GM23338 (cell line): ENCODE data around the gene RBM38. TPM values are rescaled to one million over a fixed set of nuclear protein-coding genes. Genes with fewer than 3 reads are reported as not detected.

Experiments used
- ATAC-seq: fragments of 200-7000 bp; cut with Tn5 transposase; 3 replicates; pipeline ENCODE4 v1.9.1; 2020
- DNase-seq: peaks from one replicate; pipeline ENCODE4 v3.0.0-alpha.2; 2015; ENCODE audit warnings: low spot score
- H2AFZ ChIP-seq: fragments of 200-600 bp; sonication (generic); 2 replicates; pipeline ENCODE4 v1.8.0; 2016; ENCODE audit warnings: antibody characterized with exemption, mild to moderate bottlenecking, moderate library complexity
- H3F3A ChIP-seq: fragments of 200-600 bp; sonication (generic); replicated peaks from 2 replicates; pipeline ENCODE4 v1.8.0; 2017; ENCODE audit warnings: antibody characterized with exemption, mixed run types, low read depth
- H3K27ac ChIP-seq: fragments of 200-600 bp; sonication (generic); 2 replicates; pipeline ENCODE4 v1.6.1; 2016; ENCODE audit warnings: low read depth
- H3K27me3 ChIP-seq: fragments of 200-600 bp; sonication (generic); 2 replicates; pipeline ENCODE4 v1.8.0; 2016; ENCODE audit warnings: mild to moderate bottlenecking, mixed run types, moderate library complexity; ENCODE audit not compliant: insufficient read depth
- H3K36me3 ChIP-seq: fragments of 200-600 bp; sonication (generic); 2 replicates; pipeline ENCODE4 v1.8.0; 2016; ENCODE audit warnings: mild to moderate bottlenecking; ENCODE audit not compliant: insufficient read depth
- H3K4me1 ChIP-seq: fragments of 200-600 bp; sonication (generic); 2 replicates; pipeline ENCODE4 v1.8.0; 2016; ENCODE audit warnings: mild to moderate bottlenecking, moderate library complexity; ENCODE audit not compliant: insufficient read depth
- H3K4me2 ChIP-seq: fragments of 200-600 bp; sonication (generic); 2 replicates; pipeline ENCODE4 v1.7.1; 2017; ENCODE audit warnings: mixed run types
- H3K4me3 ChIP-seq: fragments of 200-600 bp; sonication (generic); 2 replicates; pipeline ENCODE4 v1.6.1; 2016; ENCODE audit warnings: mixed run types
- H3K79me2 ChIP-seq: fragments of 200-600 bp; sonication (generic); replicated peaks from 2 replicates; pipeline ENCODE4 v1.8.0; 2017; ENCODE audit warnings: mild to moderate bottlenecking; ENCODE audit not compliant: insufficient read depth
- H3K9me2 ChIP-seq: fragments of 200-600 bp; sonication (generic); 2 replicates; pipeline ENCODE4 v1.8.0; 2017; ENCODE audit not compliant: insufficient read depth
- H4K20me1 ChIP-seq: fragments of 200-600 bp; sonication (generic); replicated peaks from 2 replicates; pipeline ENCODE4 v1.8.0; 2017; ENCODE audit warnings: mild to moderate bottlenecking; ENCODE audit not compliant: insufficient read depth
- H3K27ac Mint-ChIP-seq: 2 replicates; pipeline ENCODE4 v1.8.0; 2020; ENCODE audit warnings: inconsistent platforms, mild to moderate bottlenecking, moderate library complexity, mixed read lengths
- H3K27me3 Mint-ChIP-seq: 3 replicates; pipeline ENCODE4 v1.8.0; 2022; ENCODE audit warnings: low read depth, mild to moderate bottlenecking, moderate library complexity, mixed read lengths, inconsistent platforms; ENCODE audit not compliant: insufficient read depth, poor library complexity
- H3K36me3 Mint-ChIP-seq: 3 replicates; pipeline ENCODE4 v1.8.0; 2021; ENCODE audit warnings: low read depth, mild to moderate bottlenecking, inconsistent platforms, moderate library complexity, mixed read lengths
- H3K4me1 Mint-ChIP-seq: 3 replicates; pipeline ENCODE4 v1.8.0; 2020; ENCODE audit warnings: mild to moderate bottlenecking, inconsistent platforms, mixed read lengths
- H3K4me3 Mint-ChIP-seq: 3 replicates; pipeline ENCODE4 v1.8.0; 2021; ENCODE audit warnings: moderate library complexity, mild to moderate bottlenecking, inconsistent platforms, mixed read lengths
- H3K9me3 Mint-ChIP-seq: 3 replicates; pipeline ENCODE4 v1.8.0; 2020; ENCODE audit warnings: moderate library complexity, mild to moderate bottlenecking, inconsistent platforms, mixed read lengths
- CREB1 ChIP-seq: fragments of 250-450 bp; sonication (Bioruptor Pico); IDR thresholded peaks from 2 replicates; pipeline ENCODE4 v1.5.0; 2020; ENCODE audit warnings: low read depth, mild to moderate bottlenecking, moderate library complexity
- ETS1 ChIP-seq: IDR thresholded peaks from 2 replicates; pipeline ENCODE4 v1.6.1; 2016; ENCODE audit warnings: antibody characterized with exemption
- EZH2 ChIP-seq: fragments of 200-600 bp; sonication (generic); IDR thresholded peaks from one replicate; pipeline ENCODE4 v1.8.0; 2017; ENCODE audit warnings: antibody characterized with exemption, mild to moderate bottlenecking, low read depth; ENCODE audit not compliant: unreplicated experiment
- EZH2phosphoT487 ChIP-seq: fragments of 200-600 bp; sonication (generic); IDR thresholded peaks from one replicate; pipeline ENCODE4 v1.8.1; 2018; ENCODE audit warnings: antibody characterized with exemption; ENCODE audit not compliant: unreplicated experiment
- JUNB ChIP-seq: IDR thresholded peaks from one replicate; pipeline ENCODE4 v1.6.1; 2016; ENCODE audit warnings: antibody characterized with exemption; ENCODE audit not compliant: unreplicated experiment
- NANOG ChIP-seq: IDR thresholded peaks from 2 replicates; pipeline ENCODE4 v1.6.1; 2016; ENCODE audit warnings: antibody characterized with exemption, borderline replicate concordance
- REST ChIP-seq: IDR thresholded peaks from one replicate; pipeline ENCODE4 v1.6.1; 2018; ENCODE audit warnings: antibody characterized with exemption; ENCODE audit not compliant: unreplicated experiment
- STAT1 ChIP-seq: IDR thresholded peaks from one replicate; pipeline ENCODE4 v1.6.1; 2016; ENCODE audit warnings: antibody characterized with exemption; ENCODE audit not compliant: unreplicated experiment
- ZNF114 ChIP-seq: fragments of 250-450 bp; sonication (Bioruptor Pico); IDR thresholded peaks from 2 replicates; pipeline ENCODE4 v1.5.0; 2020; ENCODE audit warnings: mild to moderate bottlenecking, moderate library complexity
- ZNF331 ChIP-seq: fragments of 250-450 bp; sonication (Bioruptor Pico); IDR thresholded peaks from 2 replicates; pipeline ENCODE4 v1.5.0; 2020; ENCODE audit warnings: low read depth, mild to moderate bottlenecking, moderate library complexity
- polyA plus RNA-seq: library from polyadenylated mRNA; unstranded; fragments of >200 nt; fragmentation: Nextera tagmentation; extraction: Ambion mirVana; gene quantifications from 2 replicates; pipeline ENCODE4 v1.2.1, GENCODE V29; 2016
- total RNA-seq: library from RNA; depleted of rRNA; stranded (reverse); fragments of >200 nt; shearing (Covaris generic); gene quantifications from 2 replicates; pipeline ENCODE4 v1.2.3, GENCODE V29; 2014
- TF ChIP-seq, protein P1 (sequence below), 2 experiments: fragments of 200-600 bp in 1 of 2; sonication (generic) in 1 of 2; conservative IDR thresholded peaks; 2 replicates each; pipeline versions ENCODE4 v1.5.1 to v1.6.1; 2016 to 2017; ENCODE audit warnings: antibody characterized with exemption in 2 of 2, low read depth in 2 of 2, mild to moderate bottlenecking in 2 of 2, moderate library complexity in 1 of 2

Gene RBM38
- total and polyA plus RNA-seq, 2 experiments from 2014 or later, result 22.9 to 80.5 TPM

DNA sequence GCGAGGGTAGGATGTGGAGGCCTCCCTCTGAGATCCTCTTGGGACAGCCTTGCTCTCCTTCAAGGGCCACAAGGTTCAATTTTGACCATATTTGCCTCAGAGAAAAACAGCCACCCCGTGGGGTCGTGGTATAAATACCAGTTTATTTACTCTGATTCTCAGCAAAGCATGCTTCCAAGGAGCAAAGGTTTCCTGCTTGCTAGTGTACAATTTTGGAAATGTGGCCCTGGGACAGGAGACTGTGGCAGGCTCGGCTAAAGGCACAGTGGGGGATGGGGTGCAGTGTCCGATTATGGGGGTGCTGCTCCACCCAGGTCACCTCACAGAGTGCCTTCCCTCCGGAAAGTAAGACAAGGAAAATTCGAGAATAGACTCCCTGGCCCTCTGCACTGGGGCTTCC, 31.1 kb downstream of the RBM38 start:
- Mint-ChIP-seq H3K4me1 (peaks cover 12% of the 10 kb centered on the region), H3K36me3 (no peaks in the 10 kb centered on the region), H3K4me3 (no peak overlapping the region), H3K27ac (no peak overlapping the region), H3K9me3 (no peaks in the 10 kb centered on the region), H3K27me3 (peaks cover 3% of the 10 kb centered on the region)
- DNase-seq (no peak), ATAC-seq (no peak)
- Histone ChIP-seq H3K4me3 (no peak overlapping the region), H3K27ac (no peak overlapping the region), H3K4me2 (no peak overlapping the region), H3K4me1 (0 out of 2 replicates have a peak, but pooled peaks cover 5% of the 10 kb centered on the region), H3K9me2 (no peaks in the 10 kb centered on the region), H3K36me3 (no peaks in the 10 kb centered on the region), H4K20me1 (no peaks in the 10 kb centered on the region), H3K79me2 (no peaks in the 10 kb centered on the region), H3F3A (no peaks in the 10 kb centered on the region), H3K27me3 (no peaks in the 10 kb centered on the region), H2AFZ (no peak overlapping the region)
- TF ChIP-seq, protein P1, sequence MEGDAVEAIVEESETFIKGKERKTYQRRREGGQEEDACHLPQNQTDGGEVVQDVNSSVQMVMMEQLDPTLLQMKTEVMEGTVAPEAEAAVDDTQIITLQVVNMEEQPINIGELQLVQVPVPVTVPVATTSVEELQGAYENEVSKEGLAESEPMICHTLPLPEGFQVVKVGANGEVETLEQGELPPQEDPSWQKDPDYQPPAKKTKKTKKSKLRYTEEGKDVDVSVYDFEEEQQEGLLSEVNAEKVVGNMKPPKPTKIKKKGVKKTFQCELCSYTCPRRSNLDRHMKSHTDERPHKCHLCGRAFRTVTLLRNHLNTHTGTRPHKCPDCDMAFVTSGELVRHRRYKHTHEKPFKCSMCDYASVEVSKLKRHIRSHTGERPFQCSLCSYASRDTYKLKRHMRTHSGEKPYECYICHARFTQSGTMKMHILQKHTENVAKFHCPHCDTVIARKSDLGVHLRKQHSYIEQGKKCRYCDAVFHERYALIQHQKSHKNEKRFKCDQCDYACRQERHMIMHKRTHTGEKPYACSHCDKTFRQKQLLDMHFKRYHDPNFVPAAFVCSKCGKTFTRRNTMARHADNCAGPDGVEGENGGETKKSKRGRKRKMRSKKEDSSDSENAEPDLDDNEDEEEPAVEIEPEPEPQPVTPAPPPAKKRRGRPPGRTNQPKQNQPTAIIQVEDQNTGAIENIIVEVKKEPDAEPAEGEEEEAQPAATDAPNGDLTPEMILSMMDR (conservative IDR thresholded peaks at IDR 0.05; ENCODE audit: low read depth in 2 of 2), result no peak
- TF ChIP-seq ZNF331 (CRISPR knock-in tag) (no peak), REST (no peak), NANOG (no peak), ZNF114 (CRISPR knock-in tag) (no peak), EZH2 (no peak), STAT1 (no peak), CREB1 (CRISPR knock-in tag) (no peak), ETS1 (no peak), JUNB (no peak), EZH2phosphoT487 (no peak)
